Frontal cortex (tissue), 4 donors: Measurements from ENCODE around the gene MRGPRX2. TPM values are rescaled to one million over a fixed set of nuclear protein-coding genes. Genes with fewer than 3 reads are reported as not detected.

Source experiments
- DNase-seq, 2 donors: peaks; one replicate each; pipeline ENCODE4 v3.0.0; 2012; ENCODE audit warnings: low spot score in 2 of 2
- FAIRE-seq: peaks from 2 replicates; lab custom pipeline; 2012; peaks lifted over from hg19 to GRCh38; lab: Jason Lieb, UNC
- total RNA-seq: library from RNA; depleted of rRNA; stranded (reverse); fragments of >200 nt; gene quantifications from one replicate; pipeline ENCODE4 v1.2.3, GENCODE V29; 2014
- donor health status: control.
- donor health status: control.
- donor health status: control.

Gene MRGPRX2
- total RNA-seq, 1 donor from 2014 or later, result not detected

GRCh38 chr11:19013181-19013857, 47.2 kb downstream of the MRGPRX2 start:
- FAIRE-seq, result no peak

DNA sequence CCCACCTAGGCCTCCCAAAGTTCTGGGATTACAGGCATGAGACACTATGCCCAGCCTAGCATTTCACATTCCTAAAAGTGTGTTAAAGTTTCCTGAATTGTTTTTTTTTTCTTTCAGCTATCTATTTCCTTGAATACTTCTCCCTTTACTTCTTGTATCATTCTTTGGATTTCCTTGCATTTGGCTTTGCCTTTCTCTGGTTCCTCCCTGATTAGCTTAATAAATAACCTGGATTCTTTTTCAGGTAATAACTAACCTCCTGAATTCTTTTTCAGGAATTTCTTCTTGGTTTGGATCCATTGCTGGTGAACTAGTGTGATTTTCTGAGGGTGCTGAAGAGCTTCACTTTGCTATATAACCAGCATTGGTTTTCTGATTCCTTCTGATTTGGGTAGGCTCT, 47.9 kb downstream of the MRGPRX2 start:
- DNase-seq (no peak), FAIRE-seq (no peak)

More at GRCh38 chr11:19013181-19013857, 47.2 kb downstream of the MRGPRX2 start:
- DNase-seq, result no peak

Other genes starting within 250 kb of the MRGPRX2 start
- gene MRGPRX1, start 121.3 kb downstream of the MRGPRX2 start, total RNA-seq, result not detected
- 44.8 TPM for gene ZDHHC13, start 56.5 kb upstream of the MRGPRX2 start, total RNA-seq
- gene CSRP3, start 141.3 kb upstream of the MRGPRX2 start, total RNA-seq, result not detected
- gene E2F8, start 180.2 kb upstream of the MRGPRX2 start, total RNA-seq, result 0.41 TPM